Measurements from ENCODE around the gene RAB11B. TPM values are rescaled to one million over a fixed set of nuclear protein-coding genes. Genes with fewer than 3 reads are reported as not detected.

The RAB11B gene
- total RNA-seq, 2 experiments from 2014 or later = 104 to 107 TPM

- no peaks in the 10 kb centered on the region for H3K27me3 Mint-ChIP-seq
- no peak overlapping the region for H3K27ac Mint-ChIP-seq
- no peak overlapping the region for H3K4me3 Mint-ChIP-seq
- POLR2A ChIA-PET = no interaction called here
- no peaks in the 10 kb centered on the region for H3K9me3 Mint-ChIP-seq
- DNase-seq = no peak
- peaks cover 67% of the 10 kb centered on the region for H3K4me1 Mint-ChIP-seq
- H3K36me3 Mint-ChIP-seq (ENCODE audit: low read depth) = peaks cover 52% of the 10 kb centered on the region
- CTCF ChIA-PET = interaction anchor here (1.0 kb wide), 1 partner anchor 118 kb away, joined by 3 read pairs; no protein-coding TSS in a partner anchor
Measured at GRCh38 chr19:8453616-8454015, 63.5 kb downstream of the RAB11B start.

Small RNA genes lying within 50 kb of the gene (microRNA-seq; reads per million reads assigned to microRNA genes)
- gene MIR4999 (ENCODE audit: borderline microRNAs expressed, borderline replicate concordance) = 5.7 reads per million, percentile 29 among the genes with 10 or more reads in this experiment

Other genes with a start within 250 kb of the RAB11B start
- gene FBN3, start 240.8 kb upstream of the RAB11B start, total RNA-seq = not detected
- gene CERS4, start 181.0 kb upstream of the RAB11B start, total RNA-seq = 10 to 100 TPM; 26.7 to 33.1 TPM
- gene CD320, start 82.0 kb upstream of the RAB11B start, total RNA-seq = 10 to 100 TPM; 32.1 to 36.3 TPM
- 10 to 100 TPM; 61.8 to 65.6 TPM for gene NDUFA7, start 69.0 kb upstream of the RAB11B start, total RNA-seq
- gene RPS28, start 68.9 kb upstream of the RAB11B start, total RNA-seq = 1,000 to 10,000 TPM; 1,480 to 2,023 TPM
- gene KANK3, start 47.1 kb upstream of the RAB11B start, total RNA-seq = 1 to 10 TPM; 1.3 to 2.7 TPM
- not detected for gene ANGPTL4, start 26.2 kb upstream of the RAB11B start, total RNA-seq
- gene MARCHF2, start 22.9 kb downstream of the RAB11B start, total RNA-seq = 10 to 100 TPM; 26.4 to 29.0 TPM
- gene HNRNPM, start 54.6 kb downstream of the RAB11B start, total RNA-seq = 100 to 1,000 TPM; 248 to 265 TPM
- 1 to 10 TPM; 3.8 to 6.7 TPM for gene PRAM1, start 112.3 kb downstream of the RAB11B start, total RNA-seq
- 10 to 100 TPM; 46.8 to 47.3 TPM for gene ZNF414, start 123.8 kb downstream of the RAB11B start, total RNA-seq
- 100 to 1,000 TPM; 359 to 366 TPM for gene MYO1F, start 187.1 kb downstream of the RAB11B start, total RNA-seq
- 10 to 100 TPM; 10.6 to 15.3 TPM for gene ADAMTS10, start 220.4 kb downstream of the RAB11B start, total RNA-seq
- not detected for gene NFILZ, start 240.3 kb downstream of the RAB11B start, total RNA-seq